ENCODE measurements around the gene ARHGEF28.
A peak's percentile ranks its signal among the peaks of the same experiment; 100 is the strongest.

Gene ARHGEF28

DNA sequence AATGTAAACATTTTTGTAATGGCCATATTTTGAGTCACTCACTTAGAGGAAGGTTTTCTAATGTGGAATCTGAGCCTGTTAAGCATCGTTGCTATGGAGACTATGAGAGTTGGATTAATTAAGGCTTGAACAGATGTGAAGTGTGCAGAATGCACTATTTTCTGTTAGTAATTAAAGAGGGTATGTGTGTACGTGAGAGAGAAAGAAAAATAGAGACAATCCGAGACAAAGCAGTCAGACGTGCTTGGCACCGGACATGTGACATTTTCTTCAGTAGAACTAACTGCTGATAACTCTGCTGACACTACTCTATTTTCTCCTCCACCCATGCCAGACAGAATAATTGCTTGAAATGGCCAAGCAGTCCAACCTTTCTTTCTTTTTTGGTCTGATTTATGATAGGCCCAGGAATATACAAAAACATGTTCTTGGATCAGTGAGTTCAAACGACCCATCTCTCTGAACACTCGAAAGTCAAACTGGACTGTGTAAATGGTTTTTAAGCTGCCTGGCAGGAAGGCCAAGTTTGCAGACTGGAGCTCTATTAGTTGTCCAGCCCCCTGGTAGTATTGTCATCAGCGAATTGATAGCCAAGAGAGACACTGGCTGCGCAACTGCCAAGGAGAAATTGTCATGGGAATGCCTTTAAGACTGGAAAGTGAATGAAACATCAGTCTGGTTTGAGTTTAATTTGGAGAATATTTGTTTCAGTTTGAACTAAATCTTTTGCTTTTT, 322.1 kb downstream of the ARHGEF28 start:
- DNase-seq = no peak

DNA sequence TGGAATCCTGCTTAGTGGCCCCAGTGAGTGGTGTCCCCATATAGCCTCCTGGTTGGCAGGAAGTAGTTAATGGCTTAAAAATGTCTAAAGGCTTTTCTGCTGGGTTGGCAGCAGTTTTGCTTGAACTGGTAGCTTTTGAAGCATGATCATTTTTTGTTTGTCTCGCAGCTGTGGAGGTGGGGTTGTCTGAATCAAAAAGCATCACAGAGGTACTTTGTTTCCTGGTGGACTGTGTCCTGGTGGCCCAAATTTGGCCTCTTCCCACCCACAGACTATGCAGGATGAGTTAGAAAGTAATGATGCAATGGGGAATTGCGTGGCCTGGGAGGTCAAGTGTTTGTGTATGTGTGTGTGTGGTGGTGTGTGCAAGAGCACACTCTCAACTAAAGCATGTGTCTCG, 322.7 kb downstream of the ARHGEF28 start:
- DNase-seq = no peak

DNA sequence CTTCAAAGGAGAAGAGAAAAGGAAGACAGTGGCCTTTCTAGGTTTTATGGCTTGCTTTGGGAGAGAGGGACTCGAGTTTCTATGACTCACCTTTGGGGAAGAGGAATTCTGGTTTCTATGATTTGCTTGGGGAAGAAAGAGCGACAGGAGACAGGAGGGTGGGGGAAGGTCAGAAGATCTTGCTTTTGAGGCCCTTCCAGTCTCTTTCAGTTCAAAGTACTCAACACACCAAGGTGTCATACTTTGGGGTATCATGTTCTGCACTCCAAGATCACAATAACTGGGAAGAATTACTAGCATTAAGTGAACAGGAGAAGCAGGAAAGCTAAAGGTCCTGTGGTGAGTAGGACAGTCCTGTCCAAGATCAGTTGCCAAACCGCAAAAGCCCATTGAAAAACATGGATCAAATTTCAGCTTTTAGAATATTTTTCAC, 324.5 kb downstream of the ARHGEF28 start:
- peak; percentile 32 for DNase-seq

GRCh38 chr5:73950912-73951430, 325.0 kb downstream of the ARHGEF28 start:
- DNase-seq = no peak

- DNase-seq = no peak
Observed at GRCh38 chr5:73952872-73953271, 326.9 kb downstream of the ARHGEF28 start.

- no peak for DNase-seq
Observed at GRCh38 chr5:73954381-73954780, 328.4 kb downstream of the ARHGEF28 start.

DNA sequence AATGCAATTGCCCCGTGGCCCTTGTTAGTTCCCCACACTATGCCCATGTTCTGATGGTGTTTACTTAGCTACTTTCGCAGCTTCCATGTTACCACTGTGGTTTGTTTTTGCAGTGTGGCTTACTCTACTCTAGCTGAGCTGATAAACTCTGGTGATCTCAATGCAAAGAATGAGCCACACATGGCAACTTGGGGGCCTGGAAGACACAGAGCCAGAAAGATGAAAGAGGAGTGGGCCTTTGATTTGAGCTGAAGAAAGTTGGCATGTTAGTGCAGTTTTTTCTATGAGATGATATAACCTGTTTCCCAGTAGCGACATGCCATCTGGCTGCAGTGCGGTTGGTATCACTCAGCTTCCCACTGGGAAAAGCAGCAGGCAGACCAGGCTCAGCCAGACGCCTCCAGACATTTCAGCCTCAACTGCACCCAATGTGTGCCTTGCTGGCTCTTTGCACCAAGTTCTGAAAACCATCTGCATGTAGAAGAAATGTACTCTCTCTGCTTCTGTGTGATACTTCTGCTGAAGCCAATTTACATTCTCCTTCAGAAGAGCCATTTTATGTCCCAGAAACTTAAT, 329.4 kb downstream of the ARHGEF28 start:
- DNase-seq = no peak

GRCh38 chr5:73957397-73958001, 331.5 kb downstream of the ARHGEF28 start:
- no peak for DNase-seq

DNA sequence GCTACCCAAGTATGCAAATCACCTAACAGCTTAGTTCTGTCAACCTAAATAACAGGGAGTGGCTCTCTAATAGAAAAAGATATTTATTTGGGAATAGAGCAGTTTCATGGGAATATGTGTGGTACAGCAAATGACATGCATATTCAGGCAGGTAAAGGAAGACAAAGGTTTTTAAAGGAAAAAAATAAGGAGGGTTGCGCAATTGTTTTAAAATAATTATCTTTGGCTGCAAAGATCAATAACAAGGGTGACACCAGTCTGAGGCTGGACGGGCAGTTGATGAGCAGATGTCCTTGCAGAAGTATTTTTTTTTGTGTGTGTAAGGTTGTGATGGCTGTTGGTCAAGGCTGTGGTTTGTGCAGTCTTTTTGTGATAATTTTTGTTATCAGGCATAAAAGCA, 332.0 kb downstream of the ARHGEF28 start:
- DNase-seq = no peak

DNA sequence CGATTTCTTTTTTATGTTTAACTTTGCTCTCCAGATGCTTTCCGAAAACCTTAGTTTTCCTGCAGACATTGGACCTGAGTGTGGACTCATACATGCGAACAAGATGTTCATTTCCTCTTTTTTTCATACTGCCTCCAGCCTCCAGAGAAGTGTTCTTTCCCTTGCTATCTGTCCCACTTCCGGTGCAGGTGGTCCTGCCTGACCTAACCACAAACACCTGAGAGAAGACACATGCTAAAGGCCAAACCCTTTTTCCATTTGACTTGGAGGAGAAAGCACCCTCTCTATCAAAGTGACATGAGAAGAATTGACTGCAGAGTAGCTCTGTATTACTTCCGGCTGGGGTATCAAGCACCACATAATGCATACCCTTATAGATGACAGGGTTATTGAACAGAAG, 334.0 kb downstream of the ARHGEF28 start:
- no peak for DNase-seq

DNA sequence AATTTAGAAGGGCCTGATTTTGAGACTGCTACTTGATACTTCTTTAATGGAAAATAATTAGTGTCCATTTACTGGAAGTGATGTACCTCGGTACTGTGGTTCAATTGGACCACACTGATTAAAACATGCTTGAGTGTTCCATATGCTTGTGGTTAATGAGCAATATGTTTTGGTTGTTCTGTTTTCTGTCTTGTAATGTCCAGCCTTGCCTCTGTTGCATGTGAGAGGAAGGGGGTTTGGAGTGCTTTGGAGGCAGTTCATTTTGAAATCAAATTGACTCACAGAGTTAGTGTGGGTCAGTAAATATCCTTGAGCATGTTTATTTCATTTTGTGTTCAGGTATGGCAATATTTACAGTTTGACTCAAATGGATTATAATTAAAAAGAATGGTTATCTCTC, 334.4 kb downstream of the ARHGEF28 start:
- DNase-seq = no peak

DNA sequence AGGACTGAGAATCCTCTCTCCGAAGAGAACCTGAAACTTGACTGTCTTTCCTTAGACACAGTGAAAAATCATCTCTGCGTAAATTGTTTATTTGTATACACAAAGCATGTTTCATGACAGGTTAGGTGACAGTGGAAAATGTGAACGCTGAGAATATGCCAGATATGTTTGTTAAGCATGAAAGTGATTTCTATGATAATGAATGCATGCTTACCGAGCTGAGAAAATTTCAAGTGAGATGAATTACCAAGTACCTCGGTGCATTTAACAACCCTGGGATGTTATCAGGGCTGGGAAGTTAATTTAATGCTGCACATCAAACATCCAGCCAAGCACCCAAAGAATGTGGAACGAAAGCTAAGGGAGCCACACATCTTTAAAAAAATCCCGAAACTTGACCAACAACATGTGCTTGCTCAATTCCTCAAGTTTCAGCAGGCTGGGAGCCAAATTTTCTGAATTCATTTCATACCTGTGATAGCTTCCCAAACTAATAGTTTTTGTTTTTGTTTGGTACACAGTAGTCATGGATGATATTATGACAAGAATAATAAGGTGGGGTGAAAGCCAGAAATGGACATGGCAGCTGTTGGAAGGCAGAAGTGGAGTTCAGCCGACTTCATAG, 336.9 kb downstream of the ARHGEF28 start:
- DNase-seq = no peak

DNA sequence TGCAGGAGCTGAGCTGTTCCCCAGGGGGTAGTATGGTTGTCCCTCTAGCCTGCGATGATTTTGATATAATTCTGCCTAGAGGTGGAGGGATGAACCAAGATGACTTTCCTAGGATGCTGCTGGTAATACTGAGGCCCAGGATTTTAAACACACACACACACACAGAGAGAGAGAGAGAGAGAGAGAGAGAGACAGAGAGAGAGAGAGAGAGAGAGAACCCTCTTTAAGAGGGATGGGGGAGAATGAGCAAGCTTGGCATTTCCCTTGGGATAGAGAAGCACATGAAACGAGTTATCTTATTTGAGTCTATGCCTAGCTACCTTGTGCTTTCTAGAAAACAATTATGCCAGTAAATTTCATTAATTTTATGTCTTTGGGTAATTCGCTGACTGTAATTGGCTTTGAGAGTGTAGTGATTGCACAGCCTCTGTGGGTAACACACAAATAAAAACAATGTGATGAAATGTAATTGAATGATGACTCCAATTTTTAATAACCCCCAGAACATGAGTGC, 338.4 kb downstream of the ARHGEF28 start:
- no peak for DNase-seq

GRCh38 chr5:73966451-73966850, 340.5 kb downstream of the ARHGEF28 start:
- DNase-seq = peak; percentile 38

DNA sequence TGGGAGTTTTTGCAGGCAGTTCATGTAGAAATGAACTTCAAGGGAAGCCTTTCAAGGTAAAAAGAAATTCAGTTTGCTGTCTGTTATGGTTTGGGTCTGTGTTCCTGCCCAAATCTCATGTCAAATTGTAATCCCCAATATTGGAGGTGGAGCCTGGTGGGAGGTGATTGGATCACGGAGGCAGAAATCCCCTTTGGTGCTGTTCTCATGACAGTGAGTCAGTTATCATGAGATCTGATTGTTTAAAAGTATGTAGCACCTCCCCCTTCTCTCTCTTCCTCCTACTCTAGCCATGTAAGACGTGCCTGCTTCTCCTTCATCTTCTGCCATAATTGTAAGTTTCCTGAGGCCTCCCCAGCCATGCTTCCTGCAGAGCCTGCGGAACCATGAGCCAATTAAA, 341.4 kb downstream of the ARHGEF28 start:
- DNase-seq = no peak

DNA sequence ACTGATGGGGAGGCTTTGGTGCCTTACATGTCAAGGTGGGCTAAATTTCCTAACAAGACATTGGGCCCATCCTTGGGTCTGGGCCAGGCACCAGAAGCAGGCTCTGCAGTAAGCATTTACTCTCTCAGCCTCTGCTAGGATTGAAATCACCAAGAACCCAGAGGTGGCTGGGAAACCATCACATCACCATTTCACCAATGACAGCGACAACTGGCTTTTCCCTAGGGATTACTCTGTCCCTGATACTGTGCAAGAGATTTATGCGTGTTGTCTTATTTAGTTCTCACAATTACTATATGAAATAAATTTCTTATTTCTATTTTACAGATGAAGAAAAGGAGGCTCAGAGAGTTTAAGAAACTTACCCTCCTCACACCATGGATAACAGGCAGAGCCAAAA, 342.2 kb downstream of the ARHGEF28 start:
- DNase-seq = no peak

DNA sequence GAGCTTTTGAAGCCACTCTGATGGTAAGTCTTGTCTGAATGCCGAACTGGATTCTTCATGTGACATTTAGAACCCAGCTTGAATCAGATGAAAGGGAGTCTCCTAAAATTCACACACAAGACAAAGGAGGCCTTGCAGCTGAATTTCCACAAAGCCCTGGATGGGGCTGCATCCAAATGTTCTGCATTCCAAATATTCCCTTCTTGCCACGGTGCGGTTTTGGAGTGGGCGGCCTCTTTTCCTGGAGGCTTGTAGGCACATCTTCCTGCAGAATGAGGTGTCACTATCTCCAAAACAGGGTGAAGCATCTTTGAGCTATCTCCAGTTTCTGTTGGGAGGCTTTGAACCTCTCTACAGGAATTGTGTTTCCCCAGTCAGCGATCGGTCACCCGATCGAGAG, 342.7 kb downstream of the ARHGEF28 start:
- DNase-seq = no peak

DNA sequence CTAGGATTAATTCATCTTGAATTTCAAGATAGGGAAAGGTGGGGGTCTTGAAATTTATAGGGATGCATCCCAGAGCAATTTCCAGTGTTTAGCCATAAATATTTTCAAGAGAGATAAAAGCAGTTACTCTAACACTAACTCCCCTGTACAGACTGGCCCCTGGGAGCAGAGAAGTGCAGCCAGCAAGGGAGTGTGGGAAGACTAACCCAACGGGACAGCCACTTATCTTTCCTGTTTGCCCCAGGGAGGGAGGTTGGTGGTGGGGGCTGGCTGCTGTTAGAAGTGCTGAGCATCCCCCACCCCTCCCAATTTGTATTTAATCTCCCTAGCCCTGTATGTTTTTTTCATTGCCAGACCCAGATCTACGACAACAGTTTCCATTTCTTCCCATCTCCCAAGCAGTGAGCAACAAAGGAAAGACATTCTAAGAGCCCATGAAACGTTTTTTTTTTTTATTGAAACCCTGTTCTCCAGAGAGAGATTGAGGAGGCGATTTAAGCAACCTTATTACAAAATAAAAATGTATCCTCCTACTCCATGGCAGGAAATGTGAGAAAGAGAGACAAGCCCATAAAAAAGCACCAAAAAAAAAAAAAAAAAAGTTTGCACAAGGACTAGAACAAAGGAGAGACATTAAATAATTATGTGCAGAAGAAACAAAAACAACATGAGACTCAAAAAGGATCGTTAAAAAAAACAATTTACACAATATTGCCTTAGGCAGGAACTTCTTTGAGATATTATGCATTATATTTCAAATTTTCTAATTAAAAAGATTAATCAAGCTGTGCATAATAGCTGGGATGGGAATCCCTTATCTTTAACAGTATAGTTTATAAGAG, 343.4 kb downstream of the ARHGEF28 start:
- DNase-seq = no peak

- no peak for DNase-seq
Observed at GRCh38 chr5:73971326-73971725, 345.3 kb downstream of the ARHGEF28 start.

- no peak for DNase-seq
Observed at GRCh38 chr5:73973135-73973534, 347.1 kb downstream of the ARHGEF28 start.

GRCh38 chr5:73974871-73975360, 348.9 kb downstream of the ARHGEF28 start:
- no peak for DNase-seq

- DNase-seq = no peak
Observed at GRCh38 chr5:73975845-73976244, 349.8 kb downstream of the ARHGEF28 start.

All from DMS79 (cell line).